ENCODE measurements around the gene GOSR2.
"Not testable (repeated sequence)": the region's sequence is repeated elsewhere in the genome, so short reads cannot be mapped to it uniquely, and the experiment has no call there.

The GOSR2 gene

GRCh38 chr17:46928467-46929261 is 5.7 kb downstream of the GOSR2 start:
- no peak overlapping the region for H3K4me3 ChIP-seq (ENCODE audit: low read depth, low read length)

- no peak overlapping the region for H3K4me3 ChIP-seq (ENCODE audit: low read depth, low read length)
Measured at GRCh38 chr17:46929413-46929812, 6.5 kb downstream of the GOSR2 start.

GRCh38 chr17:46930051-46930450 is 7.1 kb downstream of the GOSR2 start:
- H3K4me3 ChIP-seq (ENCODE audit: low read depth, low read length), result no peak overlapping the region

GRCh38 chr17:46931596-46931995 is 8.6 kb downstream of the GOSR2 start:
- H3K4me3 ChIP-seq (ENCODE audit: low read depth, low read length), result no peak overlapping the region

GRCh38 chr17:46935658-46936266 is 12.8 kb downstream of the GOSR2 start:
- H3K4me3 ChIP-seq (ENCODE audit: low read depth, low read length), result no peak overlapping the region

- no peak overlapping the region for H3K4me3 ChIP-seq (ENCODE audit: low read depth, low read length)
Measured at GRCh38 chr17:46940692-46941404, 17.9 kb downstream of the GOSR2 start.

- no peak overlapping the region for H3K4me3 ChIP-seq (ENCODE audit: low read depth, low read length)
Measured at GRCh38 chr17:46942441-46943217, 19.7 kb downstream of the GOSR2 start.

GRCh38 chr17:46943218-46943500 is 20.2 kb downstream of the GOSR2 start:
- no peak overlapping the region for H3K4me3 ChIP-seq (ENCODE audit: low read depth, low read length)

- no peak overlapping the region for H3K4me3 ChIP-seq (ENCODE audit: low read depth, low read length)
Measured at GRCh38 chr17:46943501-46944393, 20.8 kb downstream of the GOSR2 start.

- H3K4me3 ChIP-seq (ENCODE audit: low read depth, low read length), result no peak overlapping the region
Measured at GRCh38 chr17:46944931-46945330, 22.0 kb downstream of the GOSR2 start.

- H3K4me3 ChIP-seq (ENCODE audit: low read depth, low read length), result no peak overlapping the region
Measured at GRCh38 chr17:46947216-46947615, 24.3 kb downstream of the GOSR2 start.

- H3K4me3 ChIP-seq (ENCODE audit: low read depth, low read length), result no peak overlapping the region
Measured at GRCh38 chr17:46948544-46948943, 25.6 kb downstream of the GOSR2 start.

- H3K4me3 ChIP-seq (ENCODE audit: low read depth, low read length), result no peak overlapping the region
Measured at GRCh38 chr17:46949291-46950174, 26.6 kb downstream of the GOSR2 start.

- H3K4me3 ChIP-seq (ENCODE audit: low read depth, low read length), result no peak overlapping the region
Measured at GRCh38 chr17:46950342-46950996, 27.5 kb downstream of the GOSR2 start.

GRCh38 chr17:46950997-46951621 is 28.1 kb downstream of the GOSR2 start:
- no peak overlapping the region for H3K4me3 ChIP-seq (ENCODE audit: low read depth, low read length)

GRCh38 chr17:46951706-46952105 is 28.7 kb downstream of the GOSR2 start:
- H3K4me3 ChIP-seq (ENCODE audit: low read depth, low read length), result no peak overlapping the region

GRCh38 chr17:46952115-46952514 is 29.2 kb downstream of the GOSR2 start:
- H3K4me3 ChIP-seq (ENCODE audit: low read depth, low read length), result no peak overlapping the region

GRCh38 chr17:46953191-46953590 is 30.2 kb downstream of the GOSR2 start:
- H3K4me3 ChIP-seq (ENCODE audit: low read depth, low read length), result not testable (repeated sequence)
